PFSK-1 (cell line): ENCODE measurements around the gene OR5L1.

ENCODE experiments used
- FOXP2 ChIP-seq: optimal IDR thresholded peaks from 2 replicates; pipeline ENCODE3; 2011; ENCODE audit warnings: borderline replicate concordance, control low read depth, inconsistent platforms; ENCODE audit not compliant: insufficient read depth; ENCODE audit errors: extremely low read length, extremely low read depth
- POLR2AphosphoS5 ChIP-seq: IDR thresholded peaks from 2 replicates; pipeline ENCODE4 v1.6.1; 2012; ENCODE audit warnings: low read depth, mild to moderate bottlenecking, control low read depth, low read length, moderate library complexity
- REST ChIP-seq, 2 experiments: IDR thresholded peaks; 2 replicates each; pipeline versions ENCODE4 v1.6.1 to v1.8.0; 2011 to 2012; ENCODE audit warnings: low read depth in 2 of 2, low read length in 2 of 2, control low read depth in 1 of 2, inconsistent platforms in 1 of 2, mild to moderate bottlenecking in 1 of 2, moderate library complexity in 1 of 2; ENCODE audit not compliant: insufficient read depth in 1 of 2
- SIN3A ChIP-seq: IDR thresholded peaks from 2 replicates; pipeline ENCODE4 v1.6.1; 2012; ENCODE audit warnings: mild to moderate bottlenecking, low read length, moderate library complexity, borderline replicate concordance; ENCODE audit not compliant: insufficient read depth
- TAF1 ChIP-seq: IDR thresholded peaks from 2 replicates; pipeline ENCODE4 v1.6.1; 2012; ENCODE audit warnings: low read length, control low read depth, borderline replicate concordance; ENCODE audit not compliant: insufficient read depth

Gene OR5L1

GRCh38 chr11:55849037-55849436 is 37.9 kb downstream of the OR5L1 start:
- TF ChIP-seq REST (IDR thresholded peaks at IDR 0.05; ENCODE audit: insufficient read depth in 1 of 2, low read depth in 2 of 2, low read length in 2 of 2) (no peak), SIN3A (no peak), FOXP2 (no peak), POLR2AphosphoS5 (no peak), TAF1 (no peak)

- TF ChIP-seq POLR2AphosphoS5: no peak
- TF ChIP-seq TAF1: no peak
- no peak for TF ChIP-seq SIN3A
Observed at GRCh38 chr11:55852141-55852540, 41.0 kb downstream of the OR5L1 start.

GRCh38 chr11:55854704-55855103 is 43.5 kb downstream of the OR5L1 start:
- TF ChIP-seq POLR2AphosphoS5 (no peak), SIN3A (no peak), REST (IDR thresholded peaks at IDR 0.05; ENCODE audit: insufficient read depth in 1 of 2, low read depth in 2 of 2, low read length in 2 of 2) (no peak), TAF1 (no peak), FOXP2 (no peak)
